ENCODE measurements around the gene LRWD1.
A peak's percentile ranks its signal among the peaks of the same experiment; 100 is the strongest.

LRWD1 gene

DNA sequence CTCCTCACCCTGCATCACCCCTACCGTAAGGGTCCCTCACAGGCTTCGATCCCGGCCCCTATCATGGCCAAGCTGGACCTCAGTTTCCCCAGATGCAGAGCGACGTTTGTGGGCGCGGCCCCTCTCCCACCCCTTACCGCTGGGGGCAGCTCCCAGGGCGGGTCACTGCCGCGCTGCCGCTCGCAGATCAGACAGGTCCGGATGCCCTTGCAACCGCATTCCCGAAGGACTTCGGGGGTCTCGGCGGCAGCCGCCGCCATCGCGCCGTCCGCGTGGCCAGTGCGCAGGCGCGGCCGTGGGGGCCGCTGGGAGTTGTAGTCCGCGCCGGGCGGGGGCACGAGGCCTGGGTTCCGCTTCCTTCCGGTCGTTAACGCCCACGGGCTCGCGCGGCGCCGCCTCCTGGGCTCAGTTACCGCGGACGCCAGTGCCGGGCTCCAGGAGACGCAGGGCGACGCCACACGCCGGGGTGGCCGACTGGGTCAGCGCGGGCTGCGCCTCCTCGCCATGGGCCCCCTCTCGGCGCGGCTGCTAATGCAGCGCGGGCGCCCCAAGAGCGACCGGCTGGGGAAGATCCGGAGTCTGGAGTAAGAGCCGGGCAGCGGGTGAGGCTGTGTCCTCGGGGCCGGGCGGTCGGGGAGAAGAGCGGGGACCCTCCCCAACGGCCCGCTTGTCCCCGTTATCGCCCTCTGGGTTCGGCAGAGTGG, at the start of gene LRWD1, which contains the start of gene ALKBH4:
TSS of gene LRWD1 (plus strand) at position 408 of the 704 bp plus-strand sequence. CDS start at position 505, 97 bp downstream.
TSS of gene ALKBH4 (minus strand) at position 287 of the 704 bp plus-strand sequence. CDS start at position 260, 27 bp downstream.
- peak; percentile 94 to 96 for DNase-seq (ENCODE audit: low read depth in 2 of 2)

GRCh38 chr7:102415685-102416225, 49.0 kb upstream of the LRWD1 start:
- DNase-seq (ENCODE audit: low read depth in 2 of 2) = peak; percentile 49 to 56

DNA sequence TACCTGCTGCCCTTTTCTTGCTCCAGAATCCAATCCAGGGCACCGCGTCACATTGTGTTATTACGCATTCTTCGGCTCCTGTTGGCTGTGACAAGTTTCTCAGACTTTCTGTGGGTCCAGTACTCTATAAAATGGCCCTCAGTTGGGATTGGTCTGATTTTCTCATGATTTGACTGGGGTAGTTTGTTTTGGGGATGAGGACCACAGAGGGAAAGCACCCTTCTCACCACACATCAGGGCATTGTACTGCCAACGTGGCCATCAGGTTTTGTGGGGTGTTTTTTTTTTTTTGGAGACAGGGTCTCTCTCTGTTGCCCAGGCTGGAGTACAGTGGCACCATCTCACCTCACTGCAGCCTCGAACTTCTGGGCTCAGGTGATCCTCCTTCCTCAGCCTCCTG, 48.4 kb upstream of the LRWD1 start:
- DNase-seq (ENCODE audit: low read depth in 2 of 2) = no peak

GRCh38 chr7:102417105-102417504, 47.7 kb upstream of the LRWD1 start:
- no peak for DNase-seq (ENCODE audit: low read depth in 2 of 2)

DNA sequence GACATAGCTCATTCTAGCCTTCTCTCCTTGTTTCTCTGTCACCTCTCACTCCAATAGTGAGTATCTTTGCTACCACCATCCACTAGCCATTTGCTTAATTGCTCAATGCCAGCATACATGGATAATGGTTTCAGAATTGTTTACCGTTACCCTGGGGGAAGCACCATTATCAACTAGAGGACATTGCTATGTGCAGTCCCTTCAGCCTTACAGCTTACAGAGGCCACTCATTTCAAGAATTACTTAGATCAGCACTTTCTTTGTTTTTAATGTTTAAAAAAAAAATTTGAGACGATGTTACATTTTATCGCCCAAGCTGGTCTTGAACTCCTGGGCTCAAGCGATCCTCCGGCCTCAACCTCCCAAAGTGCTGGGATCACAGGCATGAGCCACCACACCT, 46.2 kb upstream of the LRWD1 start:
- no peak for DNase-seq (ENCODE audit: low read depth in 2 of 2)

GRCh38 chr7:102421706-102422240, 43.0 kb upstream of the LRWD1 start:
- DNase-seq (ENCODE audit: low read depth in 2 of 2) = no peak

- DNase-seq (ENCODE audit: low read depth in 2 of 2) = no peak
Measured at GRCh38 chr7:102424129-102424551, 40.6 kb upstream of the LRWD1 start.

DNA sequence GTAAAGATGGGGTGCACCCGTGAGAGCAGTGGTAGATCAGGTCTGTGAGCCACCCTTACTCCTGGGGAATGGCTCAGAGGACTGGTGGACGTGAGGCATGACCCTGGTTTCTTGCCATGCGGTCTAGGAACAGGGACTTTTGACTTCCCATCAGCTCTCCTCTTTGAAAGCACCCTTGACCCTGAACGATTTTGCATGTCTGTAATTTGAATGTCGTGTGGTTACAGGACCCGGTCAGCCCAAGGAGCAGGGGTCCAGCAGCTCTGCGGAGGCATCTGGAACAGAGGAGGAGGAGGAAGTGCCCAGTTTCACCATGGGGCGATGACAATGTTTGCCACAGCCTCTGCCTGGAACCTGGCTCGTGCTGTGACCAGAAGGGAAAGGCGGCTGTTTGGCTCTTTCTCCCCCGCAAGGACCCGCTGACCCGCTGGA, 40.0 kb upstream of the LRWD1 start:
- DNase-seq (ENCODE audit: low read depth in 2 of 2) = no peak

GRCh38 chr7:102425639-102426267, 39.0 kb upstream of the LRWD1 start:
- DNase-seq (ENCODE audit: low read depth in 2 of 2) = peak; percentile 60 to 74

DNA sequence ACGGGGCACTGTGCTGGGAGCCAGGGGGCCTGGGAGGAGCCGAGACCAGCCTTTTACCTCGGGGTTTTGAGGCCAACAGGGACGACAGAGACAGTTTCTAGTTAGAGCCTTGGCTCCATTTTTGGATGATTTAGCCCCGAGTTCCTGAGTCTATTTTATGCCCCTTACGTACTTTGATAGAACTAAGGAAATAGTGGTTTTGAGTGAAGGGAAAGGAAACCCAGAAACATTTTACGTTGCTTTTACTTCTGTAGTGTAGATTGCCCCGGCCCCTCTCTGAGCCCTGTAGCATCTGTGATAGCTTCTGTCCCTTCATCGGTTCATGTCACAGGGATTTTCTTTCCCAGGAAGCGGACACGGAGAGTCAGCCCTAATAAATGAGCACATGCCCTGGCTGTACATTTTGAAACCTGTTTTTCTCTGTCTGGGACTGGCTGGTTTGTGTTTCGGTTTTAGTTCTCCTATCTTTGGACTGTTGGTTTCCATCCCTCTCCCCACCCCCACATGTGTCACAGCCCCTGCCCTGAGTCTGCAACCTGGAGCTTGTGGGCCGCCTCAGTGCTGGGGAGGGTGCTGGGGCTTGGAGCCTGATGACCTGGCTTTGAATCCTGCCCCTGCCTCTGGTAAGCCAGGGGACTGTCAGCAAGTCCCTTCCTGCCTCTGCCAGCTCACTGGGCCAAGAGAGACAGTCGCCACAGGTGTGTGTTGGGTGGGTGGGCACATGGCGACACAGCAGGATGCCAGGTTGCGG, 38.3 kb upstream of the LRWD1 start:
- DNase-seq (ENCODE audit: low read depth in 2 of 2) = peak; percentile 73 to 77

GRCh38 chr7:102427019-102427405, 37.8 kb upstream of the LRWD1 start:
- no peak for DNase-seq (ENCODE audit: low read depth in 2 of 2)

DNA sequence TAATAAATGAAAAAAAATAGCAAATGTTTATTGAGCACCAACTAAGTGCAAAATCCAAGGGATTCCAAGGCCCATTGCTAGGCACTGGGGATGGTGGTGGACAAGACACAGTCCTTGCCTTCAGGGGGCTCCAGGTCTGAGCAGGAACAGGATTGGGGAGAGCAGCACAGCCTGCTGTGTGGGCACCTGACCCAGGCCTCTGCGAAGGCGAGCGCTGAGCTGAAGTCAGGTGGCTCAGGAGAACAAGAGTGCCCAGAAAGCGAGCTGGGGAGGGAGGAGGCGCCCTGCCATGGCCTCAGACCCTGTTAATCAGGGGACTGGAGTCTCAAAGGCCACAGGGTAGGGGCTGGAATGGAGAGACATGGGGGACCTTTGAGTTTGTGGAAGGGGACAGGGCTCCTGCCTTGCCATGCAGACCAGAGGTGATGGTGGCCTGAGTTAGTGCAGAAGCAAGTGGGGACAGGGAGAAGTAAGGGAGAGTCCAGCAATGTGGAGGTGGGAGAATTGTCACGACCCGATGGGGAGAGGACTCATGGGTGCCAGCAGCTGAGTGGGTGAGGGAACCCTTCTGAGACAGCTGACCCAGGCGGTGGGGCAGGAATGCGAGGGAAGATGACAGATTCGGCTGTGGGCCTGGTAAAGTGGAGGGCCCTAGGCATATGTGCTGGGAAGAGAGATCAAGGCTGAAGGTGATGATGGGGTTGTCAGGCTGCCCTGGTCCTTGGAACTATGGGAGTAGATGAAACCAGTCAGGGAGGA, 35.5 kb upstream of the LRWD1 start:
- no peak for DNase-seq (ENCODE audit: low read depth in 2 of 2)

DNA sequence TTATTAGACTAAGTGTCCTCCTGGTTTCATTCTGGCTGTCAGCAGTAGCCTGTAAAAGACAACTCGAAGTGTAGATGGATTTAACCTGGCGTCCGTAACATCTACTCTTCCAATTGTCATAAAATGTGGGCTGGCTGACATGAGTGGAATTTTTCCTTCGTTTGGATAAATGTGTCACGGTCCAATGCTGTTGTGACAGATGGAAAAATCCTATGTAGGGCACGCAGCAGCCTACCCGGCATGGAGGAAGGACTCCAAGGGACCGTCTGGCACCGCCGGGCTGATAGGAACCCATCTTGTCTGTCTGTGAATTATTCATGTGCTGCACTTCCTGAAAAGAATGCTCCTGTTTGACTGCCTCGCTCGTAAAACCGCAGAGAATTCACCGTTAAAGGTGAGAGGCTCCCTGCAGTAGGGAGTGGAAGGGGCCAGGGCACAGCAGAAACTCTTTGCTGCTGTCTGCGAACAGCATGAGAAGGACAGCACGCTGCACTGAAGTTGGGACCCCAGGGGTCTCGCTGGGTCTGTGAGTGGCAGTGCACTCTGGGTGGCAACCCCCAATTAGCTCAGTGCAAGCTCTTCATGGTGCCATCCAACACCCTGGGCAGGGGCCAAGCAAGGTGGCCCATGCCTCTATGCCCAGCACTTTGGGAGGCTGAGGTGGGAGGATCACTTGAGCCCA, 33.0 kb upstream of the LRWD1 start:
- no peak for DNase-seq (ENCODE audit: low read depth in 2 of 2)

- DNase-seq (ENCODE audit: low read depth in 2 of 2) = no peak
Measured at GRCh38 chr7:102432442-102433218, 32.2 kb upstream of the LRWD1 start.

DNA sequence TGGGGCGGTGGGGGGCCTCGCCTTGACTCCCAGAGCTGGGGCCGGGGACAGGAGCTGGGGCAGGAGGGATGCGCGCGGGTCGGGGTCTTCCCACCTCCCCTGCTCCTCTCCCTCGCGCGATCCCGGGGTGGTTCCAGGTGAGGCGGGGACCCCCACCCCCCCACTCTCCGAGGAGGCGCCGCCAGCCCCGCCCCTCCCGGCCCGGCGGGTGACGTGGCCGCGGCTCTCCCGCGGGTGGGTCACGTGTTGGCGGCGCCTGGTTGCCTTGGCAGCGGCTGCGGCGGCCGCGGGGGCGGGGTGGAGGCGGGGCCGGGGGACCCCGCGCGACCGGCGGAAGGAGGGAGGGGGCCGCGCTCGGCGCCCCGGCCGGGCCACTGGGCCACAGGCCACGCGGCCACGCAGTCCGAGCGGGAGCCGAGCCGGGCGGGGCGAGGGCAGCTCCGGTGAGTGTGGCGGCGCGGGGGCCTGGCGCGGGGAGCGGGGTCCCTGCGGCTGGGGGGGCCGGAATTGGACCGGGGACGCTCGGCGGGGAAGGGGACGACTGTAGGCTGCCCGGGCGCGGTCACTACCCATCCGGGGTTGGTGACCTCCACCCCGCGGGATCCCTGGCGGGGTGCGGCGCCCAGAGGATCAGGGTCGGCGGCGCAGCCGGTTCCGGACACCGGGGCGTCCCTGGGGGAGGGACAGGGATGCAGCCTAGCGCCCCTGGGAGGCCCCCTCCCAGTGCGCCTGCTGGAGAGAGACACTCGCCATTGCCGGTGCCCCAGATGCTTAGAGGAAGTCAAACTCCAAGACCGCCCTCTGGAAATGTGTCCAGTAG, 31.4 kb upstream of the LRWD1 start, which contains the start of gene ORAI2:
TSS of gene ORAI2 (plus strand) at position 357 of the 820 bp plus-strand sequence. CDS start 5,382 bp downstream, outside the sequence.
- peak; percentile 70 to 80 for DNase-seq (ENCODE audit: low read depth in 2 of 2)

GRCh38 chr7:102434039-102434486, 30.7 kb upstream of the LRWD1 start:
- no peak for DNase-seq (ENCODE audit: low read depth in 2 of 2)

- DNase-seq (ENCODE audit: low read depth in 2 of 2) = no peak
Measured at GRCh38 chr7:102436118-102436517, 28.7 kb upstream of the LRWD1 start.

DNA sequence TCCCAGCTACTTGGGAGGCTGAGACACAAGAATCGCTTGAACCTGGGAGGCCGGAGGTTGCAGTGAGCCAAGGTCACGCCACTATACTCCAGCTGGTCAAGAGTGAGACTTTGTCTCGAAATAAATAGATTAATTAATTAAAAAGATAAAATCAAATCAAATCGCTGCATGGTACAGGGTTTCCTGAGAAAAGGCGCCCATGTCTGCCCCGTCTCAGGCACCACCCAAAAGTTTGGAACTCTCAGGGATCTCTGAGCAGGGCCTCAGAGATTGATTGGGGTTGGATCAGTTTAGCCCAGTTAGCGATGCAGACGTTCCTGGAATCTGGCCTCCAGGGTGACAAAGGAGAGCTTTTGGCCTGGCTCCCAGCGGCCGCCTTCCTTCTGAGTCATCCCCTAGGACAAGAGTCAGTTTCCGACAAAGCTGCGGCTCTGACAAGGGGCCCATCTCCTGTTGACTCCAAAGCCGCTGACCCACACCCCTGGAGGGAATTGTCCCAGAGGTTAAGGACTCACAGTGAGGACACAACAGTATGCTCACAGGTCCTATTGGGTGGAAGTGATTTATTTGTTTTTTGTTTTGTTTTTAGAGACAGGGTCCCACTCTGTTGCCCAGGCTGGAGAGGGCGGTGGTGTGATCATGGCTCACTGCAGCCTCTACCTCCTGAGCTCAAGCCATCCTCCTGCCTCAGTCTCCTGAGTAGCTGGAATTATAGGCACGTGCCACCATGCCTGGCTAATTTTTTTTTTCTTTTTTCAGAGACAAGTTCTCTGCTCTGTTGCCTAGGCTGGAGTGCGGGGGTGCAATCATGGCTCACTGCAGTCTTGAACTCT, 24.6 kb upstream of the LRWD1 start:
- DNase-seq (ENCODE audit: low read depth in 2 of 2) = no peak

Measured in stimulated activated CD4-positive, alpha-beta T cell treated with anti-CD3 and anti-CD28 coated beads, Interleukin-15, amount 100 ng/mL, for 48 hours (primary cell).